Measurements from ENCODE around the gene ZNF816.
"Not testable (repeated sequence)": the region's sequence is repeated elsewhere in the genome, so short reads cannot be mapped to it uniquely, and the experiment has no call there.

Gene ZNF816

GRCh38 chr19:52962394-52963246 is at the start of gene ZNF816:
Gene ZNF816, minus strand, starts transcription at chr19:52962881. Its CDS starts 6,792 bp downstream, at chr19:52956089.
- peak; percentile 72 to 81 for DNase-seq

DNA sequence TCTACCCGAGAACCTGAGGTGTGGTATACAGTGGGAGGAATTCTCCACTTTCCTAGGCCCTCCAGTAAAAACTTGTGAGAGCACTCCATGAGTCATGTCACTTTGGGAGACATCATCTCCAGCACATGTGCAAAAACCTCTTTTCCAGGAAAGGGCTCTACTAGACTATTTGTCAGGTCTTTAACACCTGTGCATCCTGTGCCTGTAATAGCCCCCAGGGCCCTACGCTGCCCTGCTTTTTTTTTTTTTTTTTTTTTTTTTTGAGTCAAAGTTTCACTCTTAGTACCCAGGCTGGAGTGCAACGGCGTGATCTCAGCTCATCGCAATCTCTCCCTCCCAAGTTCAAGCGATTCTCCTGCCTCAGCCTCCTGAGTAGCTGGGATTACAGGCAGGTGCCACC is 49.3 kb upstream of the ZNF816 start:
- DNase-seq, result no peak

DNA sequence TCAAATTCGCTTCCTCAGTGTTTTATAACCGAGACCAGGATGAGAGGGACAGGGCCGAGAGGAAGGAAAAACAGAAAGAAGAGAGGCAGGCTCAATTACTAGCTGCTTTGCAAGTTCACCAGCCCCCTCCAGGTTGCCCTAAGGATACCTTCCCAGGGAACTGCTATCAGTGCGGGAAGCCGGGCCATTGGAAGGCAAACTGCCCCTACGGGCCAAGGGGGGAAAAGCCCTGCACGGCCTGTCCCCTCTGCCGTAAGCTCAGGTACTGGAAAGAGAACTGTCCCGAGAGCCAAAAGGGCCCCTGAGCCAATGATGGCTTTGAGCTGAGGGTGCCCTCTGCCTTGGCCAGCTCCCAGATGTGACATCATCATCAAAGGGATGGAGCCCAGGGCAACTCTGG is 47.8 kb upstream of the ZNF816 start:
- no peak for DNase-seq

DNA sequence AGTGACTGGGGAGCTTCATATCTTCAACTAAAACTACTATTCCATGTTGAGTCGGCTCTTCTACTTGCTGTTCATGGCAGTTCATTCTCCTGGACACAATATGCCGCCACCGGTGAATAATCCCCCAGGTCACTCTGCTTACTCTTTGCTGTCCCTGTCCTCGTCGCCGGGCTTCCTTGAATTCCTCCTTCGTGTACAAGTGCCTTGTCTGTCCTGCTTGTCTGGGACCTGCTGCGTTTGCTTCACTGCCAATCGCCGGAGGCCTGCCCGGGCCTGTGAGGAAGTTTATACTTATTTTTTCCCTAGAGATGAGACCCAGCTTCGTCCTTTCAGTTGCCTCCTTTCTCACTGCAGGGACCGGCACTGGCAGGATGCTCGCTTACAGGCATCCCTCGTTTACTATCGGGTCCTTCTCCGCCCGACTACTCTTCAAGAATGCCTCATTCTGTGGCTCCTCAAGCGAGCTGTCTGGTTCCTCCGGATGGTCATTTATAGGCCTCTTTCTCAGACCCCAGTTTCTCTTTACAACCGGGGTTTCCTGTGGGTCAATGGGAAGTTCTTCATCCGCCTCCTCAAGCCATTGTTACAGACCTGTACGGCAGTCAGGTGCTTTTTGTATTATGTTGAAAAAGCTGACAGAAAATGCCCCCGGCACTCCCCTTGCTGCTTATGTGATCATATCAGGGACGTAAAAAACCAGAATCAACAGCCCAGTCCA is 45.5 kb upstream of the ZNF816 start:
- no peak for DNase-seq

DNA sequence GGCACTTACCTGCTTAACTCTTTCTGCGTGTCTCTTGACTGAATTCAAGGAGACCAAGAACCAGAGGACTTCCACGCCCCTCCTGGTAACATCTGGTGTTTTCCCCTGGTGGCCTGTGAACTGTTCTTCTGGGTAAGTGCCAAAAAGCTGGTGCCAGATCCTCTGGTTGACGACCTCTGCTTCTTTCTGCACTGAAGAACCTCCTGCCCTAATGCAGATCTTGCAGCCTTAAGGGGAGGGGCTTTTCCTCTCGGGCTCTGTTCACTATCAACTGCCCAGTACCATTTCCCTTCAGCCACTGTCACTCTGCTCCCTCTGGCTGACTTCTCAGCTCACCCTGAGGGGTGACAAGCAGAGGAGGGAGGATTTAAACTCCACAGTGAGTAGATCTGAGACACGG is 44.9 kb upstream of the ZNF816 start:
- peak in 1 of 2 experiments; percentile 7 for DNase-seq

GRCh38 chr19:53007200-53007599 is 44.5 kb upstream of the ZNF816 start:
- DNase-seq, result no peak

DNA sequence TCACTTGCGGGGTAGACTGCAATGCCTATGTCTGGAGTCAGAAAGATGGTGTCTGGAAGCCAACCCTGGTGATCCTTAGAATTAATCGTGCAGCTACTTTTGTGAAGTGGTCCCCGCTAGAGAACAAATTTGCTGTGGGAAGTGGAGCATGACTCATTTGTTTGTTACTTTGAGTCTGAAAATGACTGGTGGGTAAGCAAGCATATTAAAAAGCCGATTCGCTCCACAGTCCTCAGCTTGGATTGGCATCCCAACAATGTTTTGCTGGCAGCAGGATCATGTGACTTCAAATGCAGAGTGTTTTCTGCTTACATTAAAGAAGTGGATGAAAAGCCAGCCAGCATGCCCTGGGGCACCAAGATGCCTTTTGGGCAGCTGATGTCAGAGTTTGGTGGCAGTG is 41.6 kb upstream of the ZNF816 start:
- DNase-seq, result no peak

GRCh38 chr19:53002479-53002878 is 39.8 kb upstream of the ZNF816 start:
- DNase-seq, result no peak

GRCh38 chr19:52997975-52998374 is 35.3 kb upstream of the ZNF816 start:
- no peak for DNase-seq

DNA sequence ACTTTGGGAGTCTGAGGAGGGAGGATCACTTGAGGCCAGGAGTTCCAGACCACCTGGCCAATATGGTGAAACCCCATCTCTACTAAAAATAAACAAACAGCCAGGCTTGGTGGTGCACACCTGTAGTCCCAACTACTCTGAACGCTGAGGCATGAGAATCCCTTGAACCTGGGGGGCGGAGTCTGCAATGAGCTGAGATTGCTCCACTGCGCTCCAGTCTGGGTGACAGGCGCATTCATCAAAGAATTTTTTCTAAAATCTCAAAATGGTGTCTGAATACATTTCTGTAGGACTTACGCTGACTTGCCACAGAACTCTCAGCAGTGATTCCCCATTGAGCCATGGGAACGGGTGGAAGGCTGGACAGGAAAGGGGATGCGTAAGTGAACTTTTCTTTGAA is 33.0 kb upstream of the ZNF816 start:
- DNase-seq, result no peak

DNA sequence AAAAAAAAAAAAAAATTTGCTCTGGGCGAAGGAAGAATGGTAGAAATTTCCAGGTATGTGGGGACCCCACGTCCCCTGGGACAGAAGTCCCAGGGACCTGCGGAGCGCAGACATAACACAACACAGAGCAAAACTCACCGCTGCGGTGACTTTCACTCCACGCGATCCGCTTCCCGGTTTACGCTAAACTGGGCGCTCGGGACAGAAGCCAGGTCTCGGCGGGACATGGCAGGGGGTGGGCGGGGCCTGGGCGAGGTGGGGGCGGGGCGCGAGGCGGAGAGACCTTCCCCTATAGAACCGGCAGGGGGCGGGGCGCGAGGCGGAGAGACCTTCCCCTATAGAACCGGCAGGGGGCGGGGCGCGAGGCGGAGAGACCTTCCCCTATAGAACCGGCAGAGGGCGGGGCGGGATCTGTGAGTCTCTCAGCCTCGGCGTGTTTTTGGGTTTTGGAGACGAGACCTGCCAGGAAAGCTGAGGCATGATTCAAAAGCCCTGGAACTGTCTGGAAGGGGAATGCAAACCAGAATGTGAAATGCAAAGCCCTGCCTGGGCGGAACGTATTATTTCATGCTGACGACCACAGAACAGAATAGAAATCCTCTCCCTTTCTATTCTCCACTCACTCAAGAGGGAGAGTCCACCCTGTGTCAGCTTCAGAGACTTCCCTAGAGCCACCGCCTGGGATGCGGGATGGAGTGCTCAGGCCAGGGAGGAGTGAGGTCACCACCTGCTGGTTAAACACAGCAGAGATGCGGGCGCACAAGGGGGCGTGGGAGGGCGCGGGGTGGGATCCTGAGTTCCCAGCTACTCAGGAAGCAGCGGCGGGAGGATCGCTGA is 30.9 kb upstream of the ZNF816 start:
- peak; percentile 22 to 49 for DNase-seq

- no peak for DNase-seq
Measured at GRCh38 chr19:52992109-52993004, 29.7 kb upstream of the ZNF816 start.

GRCh38 chr19:52991484-52991883 is 28.8 kb upstream of the ZNF816 start:
- DNase-seq, result no peak

- DNase-seq, result no peak
Measured at GRCh38 chr19:52990759-52991418, 28.2 kb upstream of the ZNF816 start.

DNA sequence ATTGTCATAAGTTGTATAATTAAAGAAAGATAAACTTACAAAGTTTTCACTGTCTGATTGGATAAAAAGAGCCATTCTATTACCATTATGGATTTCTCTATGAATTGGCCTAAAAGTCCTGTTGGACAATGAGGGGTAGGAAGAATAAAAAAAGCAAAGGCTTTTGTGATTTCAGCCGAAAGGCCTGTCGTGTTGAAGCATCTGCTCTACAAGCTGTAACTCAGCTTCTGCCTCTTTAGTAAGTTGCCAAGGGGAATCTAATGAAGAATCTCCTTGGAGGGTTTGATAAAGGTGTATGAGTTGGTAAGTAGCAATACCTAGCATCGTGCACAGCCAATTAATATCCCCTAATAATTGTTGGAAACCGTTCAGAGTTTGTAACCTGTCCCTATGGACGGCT is 25.8 kb upstream of the ZNF816 start:
- no peak for DNase-seq

- DNase-seq, result no peak
Measured at GRCh38 chr19:52987221-52987620, 24.5 kb upstream of the ZNF816 start.

DNA sequence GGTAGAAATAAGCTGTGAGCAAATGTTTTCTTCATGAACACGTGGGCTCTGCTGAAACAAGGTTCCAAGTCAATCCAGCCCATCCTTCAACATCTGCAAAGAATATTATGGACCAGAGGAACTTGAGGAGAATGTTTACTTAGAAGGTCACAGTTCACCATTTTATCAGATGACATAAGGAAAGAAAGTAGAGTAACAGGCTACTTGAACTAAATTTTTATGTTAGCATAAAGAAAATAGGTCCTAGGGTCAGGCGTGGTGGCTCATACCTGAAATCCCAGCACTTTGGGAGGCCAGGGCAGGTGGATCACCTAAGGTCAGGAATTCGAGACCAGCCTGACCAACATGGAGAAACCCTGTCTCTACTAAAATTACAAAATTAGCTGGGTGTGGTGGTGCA is 20.5 kb upstream of the ZNF816 start:
- DNase-seq, result not testable (repeated sequence)

DNA sequence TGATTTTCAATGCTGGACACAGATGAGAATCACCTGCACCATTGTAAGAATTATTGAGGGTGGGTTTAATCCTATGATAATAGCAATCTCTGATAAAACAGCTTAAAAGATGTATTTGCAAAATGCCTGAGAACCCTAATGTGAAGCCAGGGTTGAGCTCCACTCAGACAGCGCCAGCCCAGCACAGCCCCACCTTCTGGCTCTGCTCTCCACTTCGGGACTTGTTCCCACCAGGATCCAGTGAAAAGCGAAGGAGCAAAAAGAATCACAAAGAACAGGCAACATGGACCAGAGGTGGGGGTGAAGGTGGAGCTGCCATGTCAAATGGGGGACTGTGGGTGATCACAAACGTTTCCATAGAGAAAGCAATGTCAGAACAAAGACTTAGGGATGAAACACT is 18.6 kb upstream of the ZNF816 start:
- no peak for DNase-seq

DNA sequence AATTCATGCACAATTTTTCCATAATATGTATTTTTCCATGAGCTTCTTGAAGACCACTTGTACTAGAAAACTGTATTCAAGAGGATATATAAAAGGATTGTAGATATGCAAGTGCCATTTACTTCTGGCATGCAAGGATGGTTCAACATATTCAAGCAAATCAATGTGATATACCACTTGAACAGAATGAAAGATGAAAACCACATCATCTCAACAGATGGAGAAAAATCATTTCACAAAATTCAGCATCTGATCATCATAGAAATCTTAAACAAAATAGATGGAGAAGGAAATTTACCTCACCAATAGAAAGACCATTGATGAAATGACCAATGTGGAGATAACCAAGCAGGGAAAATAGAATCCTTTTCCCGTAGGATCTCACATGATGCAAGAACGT is 5.1 kb upstream of the ZNF816 start:
- no peak for DNase-seq

DNA sequence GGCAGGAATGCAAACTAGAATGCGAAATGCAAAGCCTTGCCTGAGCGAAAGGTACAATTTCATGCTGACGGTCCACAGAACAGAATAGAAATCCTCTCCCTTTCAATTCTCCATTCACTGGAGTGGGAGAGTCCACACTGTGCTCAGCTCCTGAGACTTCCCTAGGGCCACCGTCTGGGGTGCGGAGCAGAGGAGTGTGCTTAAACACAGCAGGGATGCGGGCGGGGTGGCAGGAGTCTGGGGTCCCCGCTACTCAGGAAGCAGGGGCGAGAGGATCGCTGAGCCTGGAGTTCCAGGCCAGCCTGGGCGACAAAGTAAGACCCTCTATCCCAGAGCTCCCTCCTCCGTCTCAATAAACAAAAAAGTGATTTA is 552 bp upstream of the ZNF816 start:
- no peak for DNase-seq

DNA sequence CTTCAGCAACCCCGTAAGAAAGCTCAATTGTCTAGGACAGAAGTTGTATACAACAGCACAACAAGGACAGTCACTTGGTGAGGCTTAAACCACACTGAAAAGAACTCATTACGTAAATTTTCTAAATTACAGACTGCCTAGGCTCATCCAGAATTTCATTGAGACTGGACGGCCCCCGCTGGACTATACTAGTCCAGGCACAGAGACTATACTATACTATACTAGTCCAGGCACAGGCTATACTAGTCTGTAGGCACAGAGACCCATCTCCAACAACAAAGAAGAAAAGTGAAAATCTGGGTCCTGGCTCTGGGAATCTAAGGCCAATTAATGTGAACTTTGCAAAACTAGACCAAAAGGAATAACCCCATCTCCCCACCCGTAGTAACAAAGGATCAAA is 700 bp downstream of the ZNF816 start:
- no peak for DNase-seq

Data from NCI-H524 (cell line).